PC-9 (cell line): ENCODE results near the gene CPSF4L. TPM values are rescaled to one million over a fixed set of nuclear protein-coding genes. Genes with fewer than 3 reads are reported as not detected.

ENCODE experiments used
- BruUV-seq: library from RNA; stranded (reverse); fragments of 400-500 nt; replicated peaks from 2 replicates; lab custom pipeline; 2021; lab: Mats Ljungman, UMichigan
- CTCF ChIA-PET: fragments of 300-600 bp; sonication (Branson Sonifier 250); formaldehyde crosslinking; loops from one replicate; lab custom pipeline; 2022; ENCODE audit warnings: antibody characterized with exemption; lab: Charles Lee
- POLR2A ChIA-PET: fragments of 300-600 bp; sonication (Branson Sonifier 250); formaldehyde crosslinking; loops from one replicate; lab custom pipeline; 2022; ENCODE audit warnings: antibody characterized with exemption; ENCODE audit not compliant: unreplicated experiment; lab: Charles Lee
- DNase-seq, 2 experiments: peaks; one replicate each; pipeline versions ENCODE4 v3.0.0 to v3.0.0-alpha.2; 2015 to 2022; ENCODE audit warnings: mixed read lengths in 1 of 2
- H2AFZ ChIP-seq: fragments of 200-600 bp; sonication (generic); 2 replicates; pipeline ENCODE4 v1.8.1; 2017; ENCODE audit warnings: antibody characterized with exemption
- H3F3A ChIP-seq: fragments of 200-600 bp; sonication (generic); 2 replicates; pipeline ENCODE4 v1.8.1; 2017; ENCODE audit warnings: antibody characterized with exemption, mild to moderate bottlenecking, low read depth; ENCODE audit not compliant: insufficient read depth
- H3K27ac ChIP-seq: fragments of 200-600 bp; sonication (generic); 2 replicates; pipeline ENCODE4 v1.6.1; 2016; ENCODE audit warnings: mixed run types
- H3K27me3 ChIP-seq: fragments of 200-600 bp; sonication (generic); 2 replicates; pipeline ENCODE4 v1.6.1; 2016; ENCODE audit warnings: low read depth, mixed run types; ENCODE audit not compliant: insufficient read depth
- H3K36me3 ChIP-seq: fragments of 200-600 bp; sonication (generic); 2 replicates; pipeline ENCODE4 v1.6.1; 2016; ENCODE audit warnings: low read depth, mixed run types
- H3K4me1 ChIP-seq: fragments of 200-600 bp; sonication (generic); replicated peaks from 2 replicates; pipeline ENCODE4 v1.6.1; 2016; ENCODE audit warnings: mixed run types; ENCODE audit not compliant: insufficient read depth
- H3K4me2 ChIP-seq: fragments of 200-600 bp; sonication (generic); 2 replicates; pipeline ENCODE4 v1.6.1; 2017; ENCODE audit warnings: mixed run types
- H3K4me3 ChIP-seq: fragments of 200-600 bp; sonication (generic); 2 replicates; pipeline ENCODE4 v1.6.1; 2016; ENCODE audit warnings: mixed run types
- H3K79me2 ChIP-seq: fragments of 200-600 bp; sonication (generic); 2 replicates; pipeline ENCODE4 v1.6.1; 2017; ENCODE audit warnings: low read depth, mixed run types
- H3K9me2 ChIP-seq: fragments of 200-600 bp; sonication (generic); 2 replicates; pipeline ENCODE4 v1.8.1; 2017; ENCODE audit warnings: mild to moderate bottlenecking; ENCODE audit not compliant: insufficient read depth
- H3K9me3 ChIP-seq: fragments of 200-600 bp; sonication (generic); 2 replicates; pipeline ENCODE4 v1.8.1; 2016; ENCODE audit warnings: low read depth; ENCODE audit not compliant: insufficient read depth
- H4K20me1 ChIP-seq: fragments of 200-600 bp; sonication (generic); 2 replicates; pipeline ENCODE4 v1.8.1; 2017; ENCODE audit not compliant: insufficient read depth
- EZH2 ChIP-seq: fragments of 200-600 bp; sonication (generic); IDR thresholded peaks from 2 replicates; pipeline ENCODE4 v1.8.0; 2017; ENCODE audit warnings: antibody characterized with exemption, low read depth
- intact Hi-C: fragments of 100-400 bp; cut with micrococcal nuclease; formaldehyde crosslinking; loops from one replicate; pipeline ENCODE4 v1.10.0; 2022; ENCODE audit not compliant: unreplicated experiment
- total RNA-seq: library from RNA; stranded (reverse); gene quantifications from 2 replicates; pipeline ENCODE4 v1.2.3, GENCODE V29; 2021
- TF ChIP-seq, protein P1 (sequence below): fragments of 200-600 bp; sonication (generic); conservative IDR thresholded peaks from 2 replicates; pipeline ENCODE4 v1.6.1; 2017; ENCODE audit warnings: mixed run types, antibody characterized with exemption, mild to moderate bottlenecking, moderate library complexity

The CPSF4L gene
- total RNA-seq, 1 experiment from 2014 or later = 0.52 TPM

DNA sequence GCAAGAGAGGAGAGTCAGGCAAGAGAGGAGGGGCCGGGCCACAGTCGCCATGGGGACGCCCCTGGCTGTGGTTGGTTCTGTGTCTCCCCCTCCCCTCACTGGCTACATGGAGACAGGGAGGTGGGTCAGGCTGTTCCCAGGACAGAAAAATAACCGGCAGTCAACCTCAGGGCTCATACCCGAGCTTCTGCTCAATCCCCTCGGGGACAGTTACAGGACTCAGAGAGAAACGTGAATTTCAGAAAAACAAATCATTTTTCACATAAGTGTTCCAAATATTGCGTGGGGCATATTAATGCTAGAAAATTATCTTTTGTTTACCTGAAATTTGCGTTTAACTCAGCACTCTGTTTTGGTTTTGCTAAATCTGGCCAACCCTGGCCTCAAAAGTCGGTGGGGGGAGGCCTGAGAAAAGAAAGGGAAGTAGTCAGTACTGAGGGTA, 22.2 kb upstream of the CPSF4L start:
- intact Hi-C loops = no loop called here
- Histone ChIP-seq H3K36me3 (peaks cover 25% of the 10 kb centered on the region; the same call in 1 of the 2 replicates), H3K27ac (no peak overlapping the region), H3K27me3 (no peaks in the 10 kb centered on the region), H3K9me3 (no peaks in the 10 kb centered on the region), H3K4me1 (peaks cover 22% of the 10 kb centered on the region), H3K4me2 (no peak overlapping the region), H3K79me2 (peaks cover 59% of the 10 kb centered on the region), H3F3A (peaks cover 35% of the 10 kb centered on the region), H2AFZ (no peak overlapping the region), H4K20me1 (peaks cover 48% of the 10 kb centered on the region), H3K9me2 (no peaks in the 10 kb centered on the region), H3K4me3 (no peak overlapping the region)
- TF ChIP-seq, protein P1, sequence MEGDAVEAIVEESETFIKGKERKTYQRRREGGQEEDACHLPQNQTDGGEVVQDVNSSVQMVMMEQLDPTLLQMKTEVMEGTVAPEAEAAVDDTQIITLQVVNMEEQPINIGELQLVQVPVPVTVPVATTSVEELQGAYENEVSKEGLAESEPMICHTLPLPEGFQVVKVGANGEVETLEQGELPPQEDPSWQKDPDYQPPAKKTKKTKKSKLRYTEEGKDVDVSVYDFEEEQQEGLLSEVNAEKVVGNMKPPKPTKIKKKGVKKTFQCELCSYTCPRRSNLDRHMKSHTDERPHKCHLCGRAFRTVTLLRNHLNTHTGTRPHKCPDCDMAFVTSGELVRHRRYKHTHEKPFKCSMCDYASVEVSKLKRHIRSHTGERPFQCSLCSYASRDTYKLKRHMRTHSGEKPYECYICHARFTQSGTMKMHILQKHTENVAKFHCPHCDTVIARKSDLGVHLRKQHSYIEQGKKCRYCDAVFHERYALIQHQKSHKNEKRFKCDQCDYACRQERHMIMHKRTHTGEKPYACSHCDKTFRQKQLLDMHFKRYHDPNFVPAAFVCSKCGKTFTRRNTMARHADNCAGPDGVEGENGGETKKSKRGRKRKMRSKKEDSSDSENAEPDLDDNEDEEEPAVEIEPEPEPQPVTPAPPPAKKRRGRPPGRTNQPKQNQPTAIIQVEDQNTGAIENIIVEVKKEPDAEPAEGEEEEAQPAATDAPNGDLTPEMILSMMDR = no peak
- TF ChIP-seq EZH2 = no peak
- ChIA-PET CTCF (interaction anchor here (0.6 kb wide), 1 partner anchor 28 kb away, joined by 3 read pairs; no protein-coding TSS in a partner anchor), POLR2A (interaction anchor here (0.6 kb wide), 1 partner anchor 34 kb away, joined by 4 read pairs; no protein-coding TSS in a partner anchor)
- BruUV-seq = TSS peak; percentile 29
- DNase-seq = no peak

DNA sequence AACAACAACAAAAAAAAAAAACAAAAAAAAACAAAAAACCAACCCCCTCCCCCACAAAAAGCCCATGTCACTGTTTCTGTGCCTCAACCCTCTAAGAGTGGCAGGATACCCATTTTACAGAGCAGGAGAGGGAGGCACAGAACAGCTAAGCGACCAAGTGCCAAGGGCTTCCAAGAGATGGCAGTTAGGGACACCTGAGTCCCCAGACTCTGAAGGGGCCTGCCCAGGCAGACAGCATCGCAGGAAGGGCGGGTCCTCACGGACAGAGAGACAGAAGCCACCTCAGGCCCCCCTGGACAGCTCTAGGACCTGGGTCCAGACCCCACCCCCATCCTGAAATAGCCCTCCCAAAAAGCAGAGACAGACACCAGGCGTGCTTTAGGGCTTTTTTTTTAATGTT, 21.6 kb upstream of the CPSF4L start:
- Histone ChIP-seq H3K4me1 (peaks cover 16% of the 10 kb centered on the region), H3K4me2 (no peak overlapping the region), H3K9me2 (no peaks in the 10 kb centered on the region), H4K20me1 (peaks cover 42% of the 10 kb centered on the region), H3K36me3 (peaks cover 25% of the 10 kb centered on the region; the same call in 1 of the 2 replicates), H3K79me2 (peaks cover 52% of the 10 kb centered on the region), H2AFZ (no peak overlapping the region), H3K9me3 (no peaks in the 10 kb centered on the region), H3F3A (peaks cover 35% of the 10 kb centered on the region), H3K27ac (no peak overlapping the region), H3K4me3 (no peak overlapping the region), H3K27me3 (no peaks in the 10 kb centered on the region)
- no TSS peak for BruUV-seq
- intact Hi-C loops = no loop called here
- POLR2A ChIA-PET = no interaction called here
- CTCF ChIA-PET = interaction anchor here (0.6 to 0.7 kb wide), 2 partner anchors 28 to 625 kb away, joined by 3 to 4 read pairs; no protein-coding TSS in a partner anchor
- no peak for DNase-seq
- TF ChIP-seq, protein P1 = no peak
- TF ChIP-seq EZH2 = no peak

DNA sequence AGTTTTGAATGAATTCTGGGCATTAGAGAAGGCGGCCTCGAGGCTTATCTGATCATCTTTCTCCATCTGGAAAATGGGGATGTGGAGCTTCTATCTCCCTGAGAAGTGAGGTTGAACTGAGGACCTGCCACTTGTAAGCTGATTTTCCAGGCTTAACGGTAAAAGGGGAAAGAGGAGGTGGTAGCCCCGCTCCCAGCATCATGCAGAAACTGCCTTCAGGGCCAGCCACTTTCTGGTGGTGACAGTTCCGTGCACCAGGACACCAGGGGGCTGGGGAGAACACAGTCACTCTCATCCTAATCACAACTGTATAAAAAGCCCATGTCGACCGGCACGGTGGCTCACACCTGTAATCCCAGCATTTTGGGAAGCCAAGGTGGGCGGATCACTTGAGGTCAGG, 20.9 kb upstream of the CPSF4L start:
- no peak overlapping the region for H3K4me2 ChIP-seq
- POLR2A ChIA-PET = no interaction called here
- no peaks in the 10 kb centered on the region for H3K9me2 ChIP-seq
- no peaks in the 10 kb centered on the region for H3K9me3 ChIP-seq
- H2AFZ ChIP-seq = no peak overlapping the region
- H3K36me3 ChIP-seq = peaks cover 25% of the 10 kb centered on the region; the same call in 1 of the 2 replicates
- peaks cover 46% of the 10 kb centered on the region for H3K79me2 ChIP-seq
- DNase-seq = no peak
- no peak overlapping the region for H3K4me3 ChIP-seq
- intact Hi-C loops = no loop called here
- TF ChIP-seq, protein P1 = no peak
- no peak for TF ChIP-seq EZH2
- CTCF ChIA-PET = interaction anchor here (0.7 kb wide), 1 partner anchor 625 kb away, joined by 4 read pairs; no protein-coding TSS in a partner anchor
- H3K27ac ChIP-seq = no peak overlapping the region
- peaks cover 34% of the 10 kb centered on the region for H3F3A ChIP-seq
- H3K27me3 ChIP-seq = no peaks in the 10 kb centered on the region
- H3K4me1 ChIP-seq = peaks cover 10% of the 10 kb centered on the region
- no TSS peak for BruUV-seq
- peaks cover 36% of the 10 kb centered on the region for H4K20me1 ChIP-seq
